Duodenal mucosa (tissue), 2 donors: ENCODE results near the gene DEGS1.

Experiments
- H3K27ac ChIP-seq: one replicate; pipeline ENCODE4 v1.7.0; 2013; ENCODE audit warnings: low read depth, low read length
- H3K27me3 ChIP-seq, 2 donors: one replicate each; pipeline ENCODE4 v1.7.0; 2013; ENCODE audit warnings: low read length in 2 of 2, control low read depth in 1 of 2; ENCODE audit not compliant: insufficient read depth in 2 of 2, control insufficient read depth in 1 of 2
- H3K36me3 ChIP-seq, 2 donors: one replicate each; pipeline ENCODE4 v1.7.0; 2013; ENCODE audit warnings: low read length in 2 of 2, control low read depth in 1 of 2; ENCODE audit not compliant: insufficient read depth in 2 of 2, control insufficient read depth in 1 of 2
- H3K4me1 ChIP-seq, 2 donors: one replicate each; pipeline ENCODE4 v1.7.0; 2013; ENCODE audit warnings: low read length in 2 of 2, control low read depth in 1 of 2; ENCODE audit not compliant: insufficient read depth in 2 of 2, control insufficient read depth in 1 of 2
- H3K4me3 ChIP-seq, 2 donors: one replicate each; pipeline ENCODE4 v1.7.0; 2013; ENCODE audit warnings: low read length in 2 of 2, low read depth in 1 of 2
- H3K9ac ChIP-seq, 2 donors: one replicate each; pipeline ENCODE4 v1.7.0; 2013; ENCODE audit warnings: low read length in 2 of 2, low read depth in 1 of 2
- H3K9me3 ChIP-seq, 2 donors: one replicate each; pipeline ENCODE4 v1.7.0; 2013; ENCODE audit warnings: low read length in 2 of 2, control low read depth in 1 of 2; ENCODE audit not compliant: control insufficient read depth in 1 of 2

DEGS1 gene

DNA sequence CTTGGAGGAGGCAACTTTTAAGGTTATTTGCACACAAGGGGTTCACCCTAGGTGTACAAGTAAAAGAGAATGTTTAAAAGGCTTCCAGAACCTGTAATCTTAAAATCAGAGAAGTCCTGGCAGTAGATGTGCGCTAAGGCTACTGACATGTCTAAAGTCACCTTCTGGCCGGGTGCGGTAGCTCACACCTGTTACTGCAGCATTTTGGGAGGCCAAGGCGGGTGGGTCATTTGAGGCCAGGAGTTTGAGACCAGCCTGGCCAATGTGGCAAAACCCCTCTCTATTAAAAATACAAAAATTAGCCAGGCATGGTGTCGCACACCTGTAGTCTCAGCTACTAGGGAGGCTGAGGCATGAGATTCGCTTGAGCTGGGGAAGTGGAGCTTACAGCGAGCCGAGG is 20.3 kb upstream of the DEGS1 start:
- Histone ChIP-seq H3K9me3 (no peaks in the 10 kb centered on the region), H3K9ac (no peak overlapping the region), H3K36me3 (peaks cover 15 to 29% of the 10 kb centered on the region in 2 donors), H3K4me1 (no peaks in the 10 kb centered on the region), H3K4me3 (no peak overlapping the region), H3K27ac (no peak overlapping the region), H3K27me3 (no peaks in the 10 kb centered on the region)

DNA sequence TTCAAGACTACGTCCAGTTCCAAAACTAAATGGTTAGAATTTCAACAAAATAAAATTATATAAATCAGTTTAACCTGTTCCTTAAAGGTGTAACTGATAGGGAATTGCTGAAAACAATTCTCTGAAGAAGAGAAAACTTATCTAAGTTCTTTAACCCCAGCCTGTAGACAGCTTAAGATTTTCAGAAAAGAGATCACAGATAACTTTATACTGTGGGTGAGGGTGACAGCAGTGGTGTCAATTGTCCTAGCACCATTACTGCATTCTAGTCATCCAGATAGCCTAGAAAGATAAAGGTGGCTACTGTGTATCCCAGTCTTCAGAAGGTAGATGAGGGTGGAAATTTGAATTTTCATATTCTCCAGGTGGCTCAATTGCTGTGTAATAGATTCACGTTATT is 19.7 kb upstream of the DEGS1 start:
- no peaks in the 10 kb centered on the region for H3K9me3 ChIP-seq
- no peaks in the 10 kb centered on the region for H3K27me3 ChIP-seq
- no peak overlapping the region for H3K9ac ChIP-seq
- peaks cover 11 to 23% of the 10 kb centered on the region in 2 donors for H3K36me3 ChIP-seq
- no peak overlapping the region for H3K4me3 ChIP-seq
- no peak overlapping the region for H3K27ac ChIP-seq
- no peaks in the 10 kb centered on the region for H3K4me1 ChIP-seq

GRCh38 chr1:224168859-224169380 is 14.1 kb upstream of the DEGS1 start:
- Histone ChIP-seq H3K27me3 (no peaks in the 10 kb centered on the region), H3K9me3 (no peaks in the 10 kb centered on the region), H3K4me3 (no peak overlapping the region), H3K4me1 (peaks cover 9 to 12% of the 10 kb centered on the region in 2 donors), H3K36me3 (no peaks in the 10 kb centered on the region), H3K9ac (peak overlapping the region in 1 of 2 donors; percentile 6), H3K27ac (no peak overlapping the region)

DNA sequence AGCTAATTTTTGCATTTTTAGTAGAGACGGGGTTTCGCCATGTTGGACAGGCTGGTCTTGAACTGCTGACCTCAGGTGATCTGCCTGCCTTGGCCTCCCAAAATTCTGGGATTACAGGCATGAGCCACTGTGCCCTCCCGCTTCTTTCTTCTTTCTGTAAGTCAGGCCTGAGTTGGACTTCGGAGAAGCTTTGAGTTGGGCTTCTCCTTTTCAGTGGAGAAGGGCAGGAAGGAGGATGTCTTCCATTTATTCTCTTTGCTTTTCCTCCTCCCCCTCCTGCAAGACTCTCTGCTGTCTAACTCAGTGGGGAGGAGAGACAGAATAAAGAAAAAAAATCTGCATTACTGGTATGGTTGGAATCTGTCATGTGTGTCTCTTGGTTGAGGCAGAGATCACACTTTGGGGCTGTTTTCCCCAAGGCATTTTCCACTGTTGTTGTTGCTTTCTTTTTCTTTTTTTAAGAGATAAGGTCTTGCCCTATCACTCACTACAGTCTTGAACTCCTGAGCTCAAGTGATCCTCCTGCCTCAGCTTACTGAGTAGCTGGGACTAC is 13.2 kb upstream of the DEGS1 start:
- no peaks in the 10 kb centered on the region for H3K27me3 ChIP-seq
- H3K9ac ChIP-seq = no peak overlapping the region
- peaks cover 9 to 12% of the 10 kb centered on the region in 2 donors for H3K4me1 ChIP-seq
- H3K36me3 ChIP-seq = no peaks in the 10 kb centered on the region
- H3K9me3 ChIP-seq = no peaks in the 10 kb centered on the region
- H3K4me3 ChIP-seq = no peak overlapping the region
- H3K27ac ChIP-seq = no peak overlapping the region

DNA sequence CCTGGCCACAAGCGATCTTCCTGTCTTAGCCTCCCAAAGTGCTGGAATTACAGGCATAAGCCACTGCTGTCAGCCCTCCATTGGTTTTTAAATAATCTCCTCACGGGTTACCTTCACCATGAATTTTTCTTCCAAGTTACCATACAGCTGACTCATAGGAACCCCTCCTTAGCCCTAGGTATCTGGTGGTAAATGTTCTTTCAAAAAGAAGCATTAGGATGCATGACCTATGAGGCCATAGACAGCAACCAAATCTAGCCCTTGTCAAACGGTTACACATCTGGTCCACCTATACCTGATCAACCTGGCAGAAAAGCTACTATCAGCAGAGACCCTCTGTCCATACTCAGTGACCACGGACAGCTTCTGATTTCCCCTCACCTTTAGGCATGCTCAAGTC is 12.7 kb upstream of the DEGS1 start:
- Histone ChIP-seq H3K4me1 (peaks cover 9 to 12% of the 10 kb centered on the region in 2 donors), H3K27me3 (no peaks in the 10 kb centered on the region), H3K9me3 (no peaks in the 10 kb centered on the region), H3K27ac (no peak overlapping the region), H3K4me3 (no peak overlapping the region), H3K36me3 (no peaks in the 10 kb centered on the region), H3K9ac (no peak overlapping the region)

DNA sequence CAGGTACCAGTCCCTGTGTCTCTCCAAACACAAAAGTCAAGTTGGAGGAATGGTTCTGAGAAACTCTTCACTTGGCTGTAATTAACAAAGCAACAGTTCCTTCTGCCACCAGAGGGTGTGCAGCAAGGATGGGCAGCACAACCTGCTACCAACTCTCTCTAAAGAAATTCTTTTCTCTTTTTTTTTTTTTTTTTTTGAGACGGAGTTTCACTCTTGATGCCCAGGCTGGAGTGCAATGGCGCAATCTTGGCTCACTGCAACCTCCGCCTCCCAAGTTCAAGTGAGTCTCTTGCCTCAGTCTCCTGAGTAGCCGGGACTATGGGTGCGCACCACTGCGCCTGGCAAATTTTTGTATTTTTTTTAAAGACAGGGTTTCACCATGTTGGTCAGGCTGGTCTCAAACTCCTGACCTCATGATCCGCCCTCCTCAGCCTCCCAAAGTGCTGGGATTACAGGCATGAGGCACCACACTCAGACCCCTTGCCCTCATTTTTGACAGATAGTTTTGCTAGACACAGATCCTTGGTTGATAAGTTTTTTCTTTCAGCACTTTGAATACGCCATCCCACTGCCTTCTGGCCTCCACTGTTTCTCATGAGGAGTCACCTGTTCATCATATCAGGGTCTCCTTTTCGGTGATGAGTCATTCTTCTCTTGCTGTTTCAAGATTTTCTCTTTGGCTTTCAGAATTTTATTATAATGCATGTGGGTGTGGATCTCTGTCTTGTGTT is 12.1 kb upstream of the DEGS1 start:
- Histone ChIP-seq H3K4me1 (peaks cover 9 to 12% of the 10 kb centered on the region in 2 donors), H3K27me3 (no peaks in the 10 kb centered on the region), H3K4me3 (no peak overlapping the region), H3K36me3 (no peaks in the 10 kb centered on the region), H3K9ac (no peak overlapping the region), H3K9me3 (no peaks in the 10 kb centered on the region), H3K27ac (no peak overlapping the region)

DNA sequence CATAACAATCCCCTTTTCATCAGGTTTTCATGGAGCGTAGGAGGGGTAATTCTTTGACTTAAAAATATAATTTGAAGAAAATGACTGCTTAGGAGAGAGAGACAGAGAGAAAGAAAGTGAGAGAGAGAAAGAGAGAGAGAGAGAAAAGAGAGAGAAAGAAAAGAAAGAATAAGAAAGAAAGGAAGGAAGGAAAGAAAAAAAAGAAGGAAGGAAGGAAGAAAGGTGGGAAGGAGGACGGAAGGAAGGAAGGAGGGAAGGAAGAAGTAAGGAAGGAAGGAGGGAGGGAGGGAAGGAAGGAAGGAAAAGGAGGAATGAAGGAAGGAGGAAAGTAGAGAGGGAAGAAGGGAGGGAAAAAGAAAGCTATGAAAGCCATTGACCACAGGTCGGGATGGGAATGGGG is 10.8 kb upstream of the DEGS1 start:
- no peaks in the 10 kb centered on the region for H3K9me3 ChIP-seq
- no peaks in the 10 kb centered on the region for H3K36me3 ChIP-seq
- no peak overlapping the region for H3K4me3 ChIP-seq
- H3K27ac ChIP-seq = no peak overlapping the region
- no peak overlapping the region for H3K9ac ChIP-seq
- peaks cover 9 to 12% of the 10 kb centered on the region in 2 donors for H3K4me1 ChIP-seq
- no peaks in the 10 kb centered on the region for H3K27me3 ChIP-seq

DNA sequence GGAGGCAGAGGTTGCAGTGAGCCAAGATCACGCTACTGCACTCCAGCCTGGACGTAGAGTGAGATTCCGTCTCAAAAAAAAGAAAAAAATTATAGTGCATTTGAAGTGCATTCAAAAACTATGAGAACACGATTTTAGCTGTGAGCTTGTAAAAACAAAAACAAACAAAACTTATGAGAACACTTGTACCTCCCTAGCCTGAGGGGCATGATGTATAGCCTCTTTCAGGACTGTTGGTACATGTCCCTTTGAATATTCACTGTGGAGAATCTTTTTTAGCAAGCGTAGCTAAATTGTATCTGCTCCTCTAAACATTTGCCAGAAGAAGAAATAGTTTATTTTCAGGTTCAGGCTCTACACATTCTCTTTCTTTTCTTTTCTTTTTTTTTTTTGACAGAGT is 9.5 kb upstream of the DEGS1 start:
- no peaks in the 10 kb centered on the region for H3K27me3 ChIP-seq
- peaks cover 8 to 12% of the 10 kb centered on the region in 2 donors for H3K4me1 ChIP-seq

DNA sequence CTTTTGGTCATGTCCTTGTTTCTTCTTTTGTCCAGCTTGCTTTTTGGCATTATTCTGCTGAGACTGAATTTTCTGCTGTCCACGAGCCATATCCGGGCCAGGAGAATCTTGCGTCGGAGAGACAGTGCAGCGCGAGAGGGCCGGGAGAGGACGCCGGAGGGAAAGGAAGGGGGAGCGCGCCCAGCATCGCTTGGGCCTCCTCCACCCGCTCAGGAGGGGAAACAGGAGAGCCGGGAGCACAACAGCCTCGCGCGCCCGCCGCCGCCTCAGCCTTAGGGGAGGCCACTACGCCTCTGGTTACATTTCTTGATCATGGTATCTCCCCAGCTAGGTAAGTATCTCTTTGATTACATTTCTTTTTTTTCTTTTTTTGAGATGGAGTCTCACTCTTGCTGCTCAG is 7.4 kb upstream of the DEGS1 start:
- Histone ChIP-seq H3K9me3 (no peaks in the 10 kb centered on the region), H3K9ac (no peak overlapping the region), H3K27ac (no peak overlapping the region), H3K4me1 (peaks cover 0 to 6% of the 10 kb centered on the region in 2 donors), H3K27me3 (no peaks in the 10 kb centered on the region), H3K36me3 (no peaks in the 10 kb centered on the region), H3K4me3 (no peak overlapping the region)

More for the DNA sequence above, 9.5 kb upstream of the DEGS1 start:
- Histone ChIP-seq H3K27ac (no peak overlapping the region), H3K9ac (no peak overlapping the region), H3K36me3 (no peaks in the 10 kb centered on the region), H3K4me3 (no peak overlapping the region), H3K9me3 (no peaks in the 10 kb centered on the region)

DNA sequence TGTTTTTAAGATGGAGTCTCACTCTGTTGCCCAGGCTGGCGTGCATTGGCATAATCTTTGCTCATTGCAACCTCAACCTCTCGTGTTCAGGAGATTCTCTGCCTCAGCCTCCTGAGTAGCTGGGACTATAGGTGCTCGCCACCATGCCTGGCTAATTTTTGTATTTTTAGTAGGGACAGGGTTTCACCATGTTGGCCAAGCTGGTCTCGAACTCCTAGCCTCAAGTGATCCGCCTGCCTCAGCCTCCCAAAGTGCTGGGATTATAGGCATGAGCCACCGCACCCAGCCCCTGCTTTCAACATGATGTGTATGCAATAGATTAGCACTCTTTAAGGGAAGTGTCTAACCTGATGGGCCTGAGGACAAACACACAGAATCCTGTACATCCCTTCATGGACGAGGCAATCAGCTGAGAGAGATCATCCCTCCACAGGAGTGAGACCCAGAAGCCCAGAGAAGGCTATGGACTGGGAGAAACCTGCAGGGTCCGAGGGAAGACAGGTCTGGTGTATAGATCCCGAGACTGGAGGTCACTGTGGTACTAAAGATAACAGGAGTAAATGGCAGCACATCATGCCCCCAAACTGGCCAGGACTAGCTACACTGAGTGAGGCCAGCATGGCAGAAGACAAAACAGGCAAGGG is 5.6 kb upstream of the DEGS1 start:
- peaks cover 0 to 6% of the 10 kb centered on the region in 2 donors for H3K4me1 ChIP-seq
- H3K9ac ChIP-seq = no peak overlapping the region
- H3K27ac ChIP-seq = no peak overlapping the region
- H3K9me3 ChIP-seq = no peaks in the 10 kb centered on the region
- no peaks in the 10 kb centered on the region for H3K27me3 ChIP-seq
- no peaks in the 10 kb centered on the region for H3K36me3 ChIP-seq
- no peak overlapping the region for H3K4me3 ChIP-seq
